Neural cell (in vitro differentiated cells): ENCODE measurements around the gene CIAPIN1. TPM values are rescaled to one million over a fixed set of nuclear protein-coding genes. Genes with fewer than 3 reads are reported as not detected.

Source experiments
- H2AFZ ChIP-seq: fragments of 200-600, 300-800 bp; sonication (generic), shearing (Covaris generic); 2 replicates; pipeline ENCODE4 v1.6.0; 2014; ENCODE audit warnings: low read depth, mild to moderate bottlenecking, antibody characterized with exemption, low read length, moderate library complexity
- H3F3A ChIP-seq: fragments of 200-600 bp; shearing (Covaris generic); 2 replicates; pipeline ENCODE4 v1.6.1; 2016; ENCODE audit warnings: mild to moderate bottlenecking, moderate library complexity, mixed read lengths, antibody characterized with exemption, low read length; ENCODE audit not compliant: insufficient read depth, poor library complexity, severe bottlenecking
- H3K27ac ChIP-seq: fragments of 200-600, 300-800 bp; sonication (generic), shearing (Covaris generic); 2 replicates; pipeline ENCODE4 v1.5.1; 2014; ENCODE audit warnings: mild to moderate bottlenecking, low read length, moderate library complexity
- H3K27me3 ChIP-seq: fragments of 300-800, 200-600 bp; sonication (generic), shearing (Covaris generic); 2 replicates; pipeline ENCODE4 v1.6.0; 2014; ENCODE audit warnings: mild to moderate bottlenecking, low read depth, low read length, moderate library complexity; ENCODE audit not compliant: insufficient read depth
- H3K36me3 ChIP-seq: fragments of 300-800, 200-600 bp; sonication (generic), shearing (Covaris generic); 2 replicates; pipeline ENCODE4 v1.5.1; 2014; ENCODE audit warnings: mild to moderate bottlenecking, antibody characterized with exemption, low read length, moderate library complexity; ENCODE audit not compliant: insufficient read depth
- H3K4me2 ChIP-seq: fragments of 300-800, 200-600 bp; sonication (generic), shearing (Covaris generic); 2 replicates; pipeline ENCODE4 v1.6.0; 2014; ENCODE audit warnings: mild to moderate bottlenecking, low read length
- H3K4me3 ChIP-seq: fragments of 300-800, 200-600 bp; sonication (generic), shearing (Covaris generic); 2 replicates; pipeline ENCODE4 v1.5.1; 2014; ENCODE audit warnings: mild to moderate bottlenecking, low read length, moderate library complexity
- H3K79me2 ChIP-seq: fragments of 200-600 bp; shearing (Covaris generic); replicated peaks from 2 replicates; pipeline ENCODE4 v1.6.0; 2014; ENCODE audit warnings: mild to moderate bottlenecking, low read length, moderate library complexity; ENCODE audit not compliant: insufficient read depth
- H3K9ac ChIP-seq: fragments of 300-800, 200-600 bp; sonication (generic), shearing (Covaris generic); 2 replicates; pipeline ENCODE4 v1.6.1; 2016; ENCODE audit warnings: mild to moderate bottlenecking, low read length, mixed read lengths
- H3K9me2 ChIP-seq: fragments of 200-600 bp; shearing (Covaris generic); 2 replicates; pipeline ENCODE4 v1.6.1; 2016; ENCODE audit warnings: mild to moderate bottlenecking, low read length, mixed read lengths; ENCODE audit not compliant: insufficient read depth
- H3K9me3 ChIP-seq: fragments of 200-600, 300-800 bp; sonication (generic), shearing (Covaris generic); 2 replicates; pipeline ENCODE4 v1.6.1; 2016; ENCODE audit warnings: mild to moderate bottlenecking, mixed run types, low read length, moderate library complexity, mixed read lengths
- H4K20me1 ChIP-seq: fragments of 200-600 bp; shearing (Covaris generic); 2 replicates; pipeline ENCODE4 v1.6.1; 2016; ENCODE audit warnings: mild to moderate bottlenecking, mixed run types; ENCODE audit not compliant: insufficient read depth
- EP300 ChIP-seq: fragments of 450-650 bp; conservative IDR thresholded peaks from 2 replicates; pipeline ENCODE4 v1.6.1; 2014; ENCODE audit warnings: antibody characterized with exemption, mild to moderate bottlenecking, moderate library complexity; ENCODE audit not compliant: poor library complexity, severe bottlenecking
- EZH2 ChIP-seq: fragments of 200-600, 300-800 bp; shearing (Covaris generic), sonication (generic); IDR thresholded peaks from 2 replicates; pipeline ENCODE4 v1.6.1; 2014; ENCODE audit warnings: antibody characterized with exemption, low read length, borderline replicate concordance, mild to moderate bottlenecking; ENCODE audit not compliant: insufficient read depth, poor library complexity, severe bottlenecking
- MXI1 ChIP-seq: fragments of 450-650 bp; conservative IDR thresholded peaks from 2 replicates; pipeline ENCODE4 v1.6.1; 2014; ENCODE audit warnings: antibody characterized with exemption, mild to moderate bottlenecking; ENCODE audit not compliant: poor library complexity, severe bottlenecking
- POLR2AphosphoS5 ChIP-seq: IDR thresholded peaks from 2 replicates; pipeline ENCODE4 v1.6.1; 2012
- RAD21 ChIP-seq: fragments of 450-650 bp; conservative IDR thresholded peaks from 2 replicates; pipeline ENCODE4 v1.6.1; 2014; ENCODE audit warnings: antibody characterized with exemption, mild to moderate bottlenecking, moderate library complexity
- REST ChIP-seq: IDR thresholded peaks from 2 replicates; pipeline ENCODE4 v1.6.1; 2012; ENCODE audit warnings: borderline replicate concordance
- SMC3 ChIP-seq: fragments of 450-650 bp; conservative IDR thresholded peaks from 2 replicates; pipeline ENCODE4 v1.6.1; 2014; ENCODE audit warnings: antibody characterized with exemption, mild to moderate bottlenecking, moderate library complexity; ENCODE audit not compliant: poor library complexity
- TAF1 ChIP-seq: IDR thresholded peaks from 2 replicates; pipeline ENCODE4 v1.6.1; 2012; ENCODE audit warnings: low read depth
- polyA plus RNA-seq: library from polyadenylated mRNA; depleted of rRNA; stranded (reverse); fragments of >200 nt; gene quantifications from 2 replicates; pipeline ENCODE4 v1.2.3, GENCODE V29; 2014
- TF ChIP-seq, protein P1 (sequence below): fragments of 450-650 bp; IDR thresholded peaks from 2 replicates; pipeline ENCODE4 v1.5.1; 2014; ENCODE audit warnings: antibody characterized with exemption, mild to moderate bottlenecking, moderate library complexity; ENCODE audit not compliant: poor library complexity, severe bottlenecking

Gene CIAPIN1
- polyA plus RNA-seq, 1 donor from 2014 or later = 117 TPM

DNA sequence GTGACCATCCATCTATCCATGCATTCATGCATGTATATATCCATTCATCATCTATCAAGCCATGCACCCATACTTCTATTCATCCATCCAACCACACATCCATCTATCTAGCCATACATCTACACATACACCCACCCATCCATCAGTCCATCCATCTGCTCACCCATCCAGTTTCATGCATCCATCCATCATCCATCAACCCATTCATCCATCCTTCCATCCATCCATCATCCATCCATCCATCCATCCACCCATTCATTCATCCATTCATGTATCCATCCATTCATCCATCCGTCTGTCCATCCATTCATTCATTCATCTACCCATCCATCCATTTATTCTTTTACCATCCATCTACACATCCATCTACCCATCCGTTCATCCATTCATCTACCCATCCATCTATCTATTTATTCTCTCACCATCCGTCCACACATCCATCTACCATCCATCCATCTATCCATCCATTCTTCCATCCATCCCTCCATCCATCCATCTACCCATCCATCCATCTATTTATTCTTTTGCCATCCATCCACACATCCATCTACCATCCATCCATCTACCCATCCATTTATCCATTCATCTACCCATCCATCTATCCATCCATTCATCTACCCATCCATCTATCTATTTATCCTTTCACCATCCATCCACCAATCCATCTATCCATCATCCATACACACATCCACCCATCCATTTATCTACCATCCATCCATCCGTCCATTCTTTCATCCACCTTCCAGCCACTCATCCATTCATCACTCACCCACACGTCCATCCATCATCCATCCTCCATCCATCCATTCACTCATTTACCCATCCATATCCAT is 39.4 kb downstream of the CIAPIN1 start:
- Histone ChIP-seq H3K9me2 (no peaks in the 10 kb centered on the region), H3K36me3 (no peaks in the 10 kb centered on the region), H3K27me3 (no peaks in the 10 kb centered on the region), H3K4me2 (no peak overlapping the region), H3K4me3 (no peak overlapping the region), H4K20me1 (no peaks in the 10 kb centered on the region), H3K9ac (no peak overlapping the region), H3F3A (no peaks in the 10 kb centered on the region), H3K27ac (no peak overlapping the region), H3K9me3 (no peaks in the 10 kb centered on the region), H2AFZ (no peak overlapping the region), H3K79me2 (no peaks in the 10 kb centered on the region)
- TF ChIP-seq POLR2AphosphoS5 (no peak), SMC3 (no peak), EP300 (no peak), RAD21 (no peak), MXI1 (no peak), REST (no peak)
- TF ChIP-seq, protein P1, sequence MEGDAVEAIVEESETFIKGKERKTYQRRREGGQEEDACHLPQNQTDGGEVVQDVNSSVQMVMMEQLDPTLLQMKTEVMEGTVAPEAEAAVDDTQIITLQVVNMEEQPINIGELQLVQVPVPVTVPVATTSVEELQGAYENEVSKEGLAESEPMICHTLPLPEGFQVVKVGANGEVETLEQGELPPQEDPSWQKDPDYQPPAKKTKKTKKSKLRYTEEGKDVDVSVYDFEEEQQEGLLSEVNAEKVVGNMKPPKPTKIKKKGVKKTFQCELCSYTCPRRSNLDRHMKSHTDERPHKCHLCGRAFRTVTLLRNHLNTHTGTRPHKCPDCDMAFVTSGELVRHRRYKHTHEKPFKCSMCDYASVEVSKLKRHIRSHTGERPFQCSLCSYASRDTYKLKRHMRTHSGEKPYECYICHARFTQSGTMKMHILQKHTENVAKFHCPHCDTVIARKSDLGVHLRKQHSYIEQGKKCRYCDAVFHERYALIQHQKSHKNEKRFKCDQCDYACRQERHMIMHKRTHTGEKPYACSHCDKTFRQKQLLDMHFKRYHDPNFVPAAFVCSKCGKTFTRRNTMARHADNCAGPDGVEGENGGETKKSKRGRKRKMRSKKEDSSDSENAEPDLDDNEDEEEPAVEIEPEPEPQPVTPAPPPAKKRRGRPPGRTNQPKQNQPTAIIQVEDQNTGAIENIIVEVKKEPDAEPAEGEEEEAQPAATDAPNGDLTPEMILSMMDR = no peak

DNA sequence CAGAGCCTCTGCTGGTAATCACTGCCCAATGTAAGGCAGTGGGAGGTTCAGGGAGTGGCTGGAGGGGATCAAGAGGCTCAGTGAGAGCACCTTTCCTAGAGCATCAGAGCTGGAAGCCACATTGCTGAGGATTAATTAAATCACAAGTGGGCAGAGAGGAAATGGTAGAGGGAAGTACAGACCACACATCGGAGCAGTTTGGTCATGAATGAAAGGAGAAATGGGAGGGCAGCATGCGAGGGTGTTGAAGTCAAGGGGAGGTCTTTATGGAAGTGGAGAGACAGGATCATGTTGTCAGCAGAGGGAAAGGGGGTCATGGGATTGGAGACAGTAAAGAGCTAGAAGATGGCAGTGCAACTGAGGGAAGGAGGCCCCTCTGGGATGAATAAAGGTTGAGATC is 40.3 kb downstream of the CIAPIN1 start:
- Histone ChIP-seq H3K27me3 (no peaks in the 10 kb centered on the region), H3K27ac (no peak overlapping the region), H3K79me2 (no peaks in the 10 kb centered on the region), H3K36me3 (no peaks in the 10 kb centered on the region), H3K9me3 (no peaks in the 10 kb centered on the region), H2AFZ (no peak overlapping the region), H3K9ac (no peak overlapping the region), H3K4me3 (no peak overlapping the region), H3K4me2 (no peak overlapping the region), H3K9me2 (no peaks in the 10 kb centered on the region), H4K20me1 (no peaks in the 10 kb centered on the region), H3F3A (no peaks in the 10 kb centered on the region)
- TF ChIP-seq MXI1 (no peak), SMC3 (no peak), REST (no peak), EZH2 (no peak), EP300 (no peak), RAD21 (no peak), POLR2AphosphoS5 (no peak), TAF1 (no peak)
